ENCODE measurements around the gene SFSWAP.

GRCh38 chr12:131703161-131703560 lies 7.7 kb upstream of the SFSWAP start:
- TF ChIP-seq, protein P1, sequence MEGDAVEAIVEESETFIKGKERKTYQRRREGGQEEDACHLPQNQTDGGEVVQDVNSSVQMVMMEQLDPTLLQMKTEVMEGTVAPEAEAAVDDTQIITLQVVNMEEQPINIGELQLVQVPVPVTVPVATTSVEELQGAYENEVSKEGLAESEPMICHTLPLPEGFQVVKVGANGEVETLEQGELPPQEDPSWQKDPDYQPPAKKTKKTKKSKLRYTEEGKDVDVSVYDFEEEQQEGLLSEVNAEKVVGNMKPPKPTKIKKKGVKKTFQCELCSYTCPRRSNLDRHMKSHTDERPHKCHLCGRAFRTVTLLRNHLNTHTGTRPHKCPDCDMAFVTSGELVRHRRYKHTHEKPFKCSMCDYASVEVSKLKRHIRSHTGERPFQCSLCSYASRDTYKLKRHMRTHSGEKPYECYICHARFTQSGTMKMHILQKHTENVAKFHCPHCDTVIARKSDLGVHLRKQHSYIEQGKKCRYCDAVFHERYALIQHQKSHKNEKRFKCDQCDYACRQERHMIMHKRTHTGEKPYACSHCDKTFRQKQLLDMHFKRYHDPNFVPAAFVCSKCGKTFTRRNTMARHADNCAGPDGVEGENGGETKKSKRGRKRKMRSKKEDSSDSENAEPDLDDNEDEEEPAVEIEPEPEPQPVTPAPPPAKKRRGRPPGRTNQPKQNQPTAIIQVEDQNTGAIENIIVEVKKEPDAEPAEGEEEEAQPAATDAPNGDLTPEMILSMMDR (IDR thresholded peaks at IDR 0.05), result no peak
- no peak for TF ChIP-seq POLR2A (IDR thresholded peaks at IDR 0.05)

All from adrenal gland (tissue), 5 donors.